Bone marrow (tissue), 2 donors: ENCODE data around the gene EDDM3A.
"Not testable (repeated sequence)": the region's sequence is repeated elsewhere in the genome, so short reads cannot be mapped to it uniquely, and the experiment has no call there.

Experiments used
- DNase-seq, 2 donors: peaks; one replicate each; lab custom pipeline; 2025; lab: John Stamatoyannopoulos, UW

EDDM3A gene

DNA sequence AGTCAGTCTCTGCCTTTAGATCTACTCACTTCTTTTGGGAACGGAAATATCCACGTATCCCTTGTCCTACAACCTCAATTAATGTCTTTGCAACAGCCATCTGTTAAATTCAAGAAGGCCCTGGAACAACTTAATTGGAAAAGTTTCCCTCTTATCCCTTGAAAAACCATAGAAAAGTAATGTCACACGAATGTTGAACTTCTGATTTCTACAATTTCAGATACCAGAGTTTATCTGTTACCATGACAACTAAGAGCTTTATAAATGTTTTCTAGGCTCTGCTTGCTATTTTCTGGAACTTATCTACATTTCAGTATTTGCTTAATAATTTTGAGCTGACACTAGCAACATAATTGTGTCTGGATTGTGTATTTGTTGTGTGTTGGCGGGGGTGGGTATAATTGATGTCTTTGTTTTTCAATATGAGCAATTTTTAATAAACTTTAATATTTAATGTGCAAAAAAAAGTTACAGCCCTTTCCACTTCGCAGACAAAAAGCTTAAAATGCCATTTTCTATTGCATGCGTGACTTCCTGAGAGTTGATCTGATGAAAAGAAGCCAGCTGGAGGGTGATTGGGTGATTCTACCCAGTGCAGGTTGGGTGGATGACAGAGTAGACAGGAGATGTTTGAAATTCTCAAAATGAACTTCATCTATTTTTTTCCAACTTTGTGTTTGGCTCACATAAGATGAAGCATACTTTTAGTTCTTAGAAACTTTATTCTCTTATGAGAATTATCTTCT lies 11.8 kb upstream of the EDDM3A start:
- DNase-seq = no peak

DNA sequence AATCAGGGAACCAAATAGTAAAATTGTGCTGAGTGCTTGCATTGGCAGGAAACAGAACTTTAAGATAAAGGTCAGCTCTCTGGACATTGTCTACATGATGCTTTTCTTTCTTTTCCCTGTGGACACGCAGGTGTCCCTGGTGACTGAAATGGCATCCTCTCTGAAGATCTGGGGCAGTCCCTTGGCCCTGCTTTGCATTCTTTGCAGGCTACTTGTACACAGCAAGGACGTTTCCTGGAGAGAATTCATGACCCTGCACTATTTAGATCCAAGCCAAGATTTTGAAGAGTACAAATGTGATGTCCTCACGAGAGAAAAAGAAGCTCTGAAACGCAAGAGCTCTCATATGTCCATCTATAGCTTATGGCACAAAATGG lies 11.3 kb upstream of the EDDM3A start:
- no peak for DNase-seq

DNA sequence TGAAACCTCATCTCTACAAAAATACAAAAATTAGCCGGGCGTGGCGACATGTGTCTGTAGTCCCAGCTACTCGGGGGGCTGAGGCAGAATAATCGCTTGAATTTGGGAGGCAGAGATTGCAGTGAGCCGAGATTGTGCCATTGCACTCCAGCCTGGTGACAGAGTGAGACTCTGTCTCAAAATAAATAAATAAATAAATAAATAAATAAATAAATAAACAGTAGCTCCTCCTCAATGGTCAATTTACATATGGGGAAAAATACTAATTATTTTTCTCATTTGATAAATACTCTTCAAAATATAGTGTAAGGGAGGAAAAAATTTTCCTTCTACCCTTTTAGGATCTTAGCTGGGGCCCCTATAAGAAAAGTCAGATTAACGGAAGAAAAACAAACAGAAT lies 7.4 kb upstream of the EDDM3A start:
- not testable (repeated sequence) for DNase-seq

DNA sequence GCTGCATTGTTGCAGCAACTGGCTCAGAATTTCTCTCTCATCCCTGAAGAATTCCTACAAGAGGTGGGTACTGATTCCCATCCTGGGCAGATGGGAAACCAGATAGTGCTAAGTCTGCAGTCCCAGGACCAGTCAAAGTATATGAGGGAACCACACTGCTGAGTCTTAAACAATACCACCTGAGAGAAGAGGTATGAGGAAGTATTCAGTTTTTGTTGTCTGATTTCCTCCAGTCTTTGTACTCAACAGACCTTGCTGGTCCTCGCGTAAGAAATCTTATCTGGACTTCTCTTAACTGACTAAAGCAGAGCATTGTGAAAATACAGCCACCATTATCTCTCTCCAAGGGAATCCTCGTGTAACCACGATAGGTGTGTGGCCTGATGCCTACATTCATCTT lies 3.6 kb upstream of the EDDM3A start:
- no peak for DNase-seq

DNA sequence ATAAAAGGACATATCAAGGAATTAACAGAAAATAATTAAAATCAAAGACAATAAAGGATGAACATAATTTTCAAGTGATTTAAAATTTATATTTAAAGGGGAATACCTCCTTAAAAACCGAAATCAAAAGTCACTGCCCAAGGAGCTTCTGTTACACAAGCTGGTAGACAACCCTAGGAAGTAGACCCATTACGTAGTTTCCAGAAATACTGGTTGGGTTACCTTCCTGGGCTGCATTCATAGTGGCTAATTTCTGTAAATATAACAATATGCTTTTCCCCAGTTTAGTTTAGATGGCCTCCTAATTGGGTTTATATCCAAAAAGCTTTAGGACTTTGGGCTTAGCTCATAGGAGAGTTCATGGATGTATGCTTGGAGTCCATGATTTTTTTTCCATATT lies 2.1 kb upstream of the EDDM3A start:
- no peak for DNase-seq

DNA sequence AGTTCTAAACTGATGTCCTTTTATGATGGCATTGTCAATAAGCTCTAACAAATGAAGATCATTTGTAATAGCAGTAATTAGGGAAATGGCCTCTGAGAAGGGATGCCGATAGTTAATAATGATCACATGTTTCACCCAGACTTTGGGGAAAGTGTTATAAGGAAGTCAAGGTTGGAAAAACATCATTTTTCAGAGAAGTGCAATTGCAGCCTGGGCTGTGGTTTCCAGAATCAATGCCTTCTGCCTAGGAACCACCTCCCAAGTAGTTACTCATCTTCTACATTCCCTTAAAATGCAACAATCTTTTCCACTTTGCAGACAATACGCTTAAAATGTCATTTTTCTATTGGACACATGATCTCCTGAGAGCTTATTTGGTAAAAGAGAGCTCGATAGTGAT lies 879 bp downstream of the EDDM3A start:
- no peak for DNase-seq

DNA sequence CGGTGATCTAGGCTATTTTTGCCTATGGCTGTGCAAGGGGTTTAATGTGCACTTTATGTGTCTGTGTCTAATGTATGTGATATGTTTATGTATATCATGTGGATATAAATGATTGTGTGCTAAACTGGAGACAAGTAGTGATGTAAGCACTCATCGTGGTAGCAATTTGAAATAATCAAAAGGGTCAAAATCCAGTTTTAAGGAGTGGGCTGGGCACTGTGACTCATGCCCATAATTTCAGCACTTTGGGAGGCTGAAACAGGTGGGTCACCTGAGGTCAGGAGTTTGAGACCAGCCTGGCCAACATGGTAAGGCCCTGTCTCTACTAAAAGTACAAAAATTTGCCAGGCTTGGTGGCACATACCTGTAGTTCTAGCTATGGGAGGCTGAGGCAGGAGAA lies 2.8 kb downstream of the EDDM3A start:
- DNase-seq = no peak

DNA sequence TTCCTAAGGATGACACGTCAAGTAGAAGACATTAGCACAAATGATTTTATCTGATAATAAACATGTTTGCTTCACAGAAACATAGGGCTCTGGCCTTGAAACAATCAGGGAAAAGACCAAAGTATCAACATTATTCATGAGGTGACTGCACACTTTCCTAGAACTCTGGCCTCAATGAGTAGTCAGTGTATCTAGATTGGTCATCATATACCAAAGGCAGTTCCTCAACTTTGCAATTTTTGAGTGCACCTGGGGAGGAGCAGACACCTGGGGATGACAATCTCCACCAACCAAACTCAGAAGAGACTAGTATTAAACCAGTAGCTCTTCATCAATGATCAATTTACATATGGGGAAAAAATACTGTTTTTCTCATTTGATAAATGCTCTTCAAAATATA lies 4.5 kb downstream of the EDDM3A start:
- no peak for DNase-seq

DNA sequence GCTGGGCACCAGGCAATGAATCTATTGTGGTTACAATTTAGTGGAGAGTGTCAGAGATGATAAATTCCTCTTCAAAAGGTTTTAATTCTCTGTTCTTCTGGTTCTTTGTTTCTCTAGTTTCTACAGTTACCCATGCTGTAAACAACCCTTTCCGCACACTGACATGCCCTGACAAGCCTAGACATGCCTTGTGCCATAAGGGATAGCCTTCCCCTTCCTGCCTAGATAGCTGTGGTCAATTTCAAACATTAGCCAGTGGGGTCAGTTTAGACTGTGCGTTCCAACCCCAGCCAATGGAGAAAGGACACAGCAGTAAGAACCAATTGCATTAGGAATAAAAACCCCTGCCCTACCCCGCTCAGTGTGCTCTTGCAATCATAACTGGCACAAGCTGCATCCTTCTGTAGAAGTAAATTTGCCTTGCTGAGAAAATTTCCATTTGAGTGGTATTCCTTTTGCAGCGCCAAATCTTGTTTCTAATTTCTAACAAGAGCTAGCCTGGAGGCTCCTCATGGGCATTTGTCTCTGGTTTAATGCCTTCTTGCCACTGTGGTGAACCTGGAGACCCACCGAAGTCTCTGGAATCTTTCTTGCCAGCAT lies 6.4 kb downstream of the EDDM3A start:
- no peak for DNase-seq

DNA sequence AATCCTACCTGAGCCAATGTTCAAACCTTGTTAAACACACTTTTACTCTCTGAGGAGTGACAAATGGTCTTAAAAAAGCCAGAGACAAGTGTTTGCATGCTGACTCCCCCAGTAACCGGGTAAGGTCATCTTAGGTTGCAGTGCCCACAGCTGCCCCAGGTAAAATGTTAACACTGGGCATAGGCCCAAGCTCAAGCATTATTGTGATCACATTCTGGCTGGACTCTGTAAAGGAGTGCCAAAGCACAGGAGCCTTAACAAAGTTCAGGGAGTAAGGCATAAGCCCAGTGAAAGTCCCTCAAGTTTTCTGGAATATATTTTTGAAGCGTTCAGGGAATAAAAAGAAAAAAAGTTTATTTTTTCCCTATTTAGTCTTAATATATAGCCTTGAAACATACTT lies 8.6 kb downstream of the EDDM3A start:
- DNase-seq = no peak

DNA sequence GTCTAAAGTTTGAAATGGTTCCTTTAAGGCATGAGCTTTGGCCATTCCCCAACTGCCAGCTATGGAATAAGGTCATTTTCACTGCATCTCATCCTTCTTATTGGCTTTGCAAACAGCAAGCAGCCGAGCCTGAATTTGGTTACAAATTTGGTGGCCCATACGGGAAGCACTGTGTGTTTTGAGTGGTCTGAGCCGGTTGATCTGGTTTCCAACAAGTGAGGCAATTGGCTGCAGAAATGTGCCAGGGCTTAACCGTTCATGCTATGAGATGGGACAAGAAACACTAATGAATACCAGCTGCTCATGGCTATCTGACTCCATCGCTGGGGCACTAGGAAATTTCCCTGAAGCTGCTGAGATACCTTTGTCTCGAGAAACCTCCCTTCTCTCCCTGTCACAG lies 9.3 kb downstream of the EDDM3A start:
- DNase-seq = no peak

DNA sequence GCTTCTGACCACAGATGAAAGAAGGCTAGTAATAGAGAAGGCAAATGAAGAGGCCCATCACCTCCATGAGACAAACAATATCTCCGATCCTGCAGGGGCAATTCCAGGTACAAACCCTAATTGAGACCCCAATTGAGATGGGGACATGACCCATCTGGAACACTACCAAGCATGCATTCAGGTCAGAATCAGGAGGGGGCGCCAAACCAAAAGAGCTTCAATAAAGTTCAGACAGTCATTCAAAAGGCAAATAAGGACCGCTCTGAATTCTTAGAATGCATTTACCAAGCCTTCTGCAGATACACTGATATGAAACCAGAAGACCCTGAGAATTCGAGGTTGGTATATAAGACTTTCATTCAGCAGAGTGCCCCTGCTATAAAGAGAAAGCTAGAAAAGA lies 12.3 kb downstream of the EDDM3A start:
- peak in 1 of 2 donors; percentile 6 for DNase-seq

DNA sequence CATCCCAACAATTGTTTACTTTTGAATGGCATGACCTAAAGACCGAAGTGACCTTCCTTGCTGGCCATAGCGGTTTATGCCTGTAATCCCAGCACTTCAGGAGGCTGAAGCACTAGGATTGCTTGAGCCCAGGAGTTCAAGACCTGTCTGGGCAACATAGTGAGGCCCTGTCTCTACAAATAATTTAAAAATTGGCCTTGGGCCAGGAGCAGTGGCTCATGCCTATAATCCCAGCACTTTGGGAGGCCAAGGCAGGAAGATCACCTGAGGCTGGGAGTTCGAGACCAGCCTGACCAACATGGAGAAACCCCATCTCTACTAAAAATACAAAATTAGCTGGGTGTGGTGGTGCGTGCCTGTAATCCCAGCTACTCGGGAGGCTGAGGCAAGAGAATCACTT lies 13.8 kb downstream of the EDDM3A start:
- not testable (repeated sequence) for DNase-seq

DNA sequence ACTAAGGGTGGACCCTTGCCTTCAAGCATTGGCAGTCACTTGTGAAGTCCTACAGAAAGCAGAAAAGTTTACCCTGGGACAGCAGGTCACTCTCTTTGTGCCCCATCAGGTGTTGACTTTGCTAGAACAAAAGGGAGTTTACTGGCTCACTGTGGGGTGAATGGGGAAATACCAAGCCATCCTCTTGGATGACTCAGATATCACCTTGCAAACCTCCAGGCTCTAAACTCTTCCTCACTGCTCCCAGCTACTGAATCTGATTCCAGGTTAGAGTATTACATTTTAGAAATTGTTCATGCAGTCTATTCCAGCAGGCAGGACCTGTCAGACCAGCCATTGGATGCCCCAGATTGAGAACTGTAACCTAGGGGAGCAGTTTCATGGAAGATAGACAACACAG lies 15.3 kb downstream of the EDDM3A start:
- no peak for DNase-seq

DNA sequence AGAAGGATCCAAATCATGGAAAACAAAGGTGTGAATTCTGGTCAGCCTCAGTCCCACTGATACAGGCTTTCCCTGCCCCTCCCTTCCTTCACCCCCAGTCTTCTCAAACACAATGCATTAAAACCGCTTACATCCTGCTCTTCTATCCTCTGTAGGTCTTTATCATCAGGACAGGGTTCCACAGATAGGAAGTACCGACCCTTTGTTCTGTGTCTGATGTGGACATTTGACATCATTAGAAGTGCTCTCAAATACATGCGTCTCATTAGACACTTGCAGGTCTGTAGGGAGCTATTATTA lies 22.9 kb downstream of the EDDM3A start:
- DNase-seq = no peak

DNA sequence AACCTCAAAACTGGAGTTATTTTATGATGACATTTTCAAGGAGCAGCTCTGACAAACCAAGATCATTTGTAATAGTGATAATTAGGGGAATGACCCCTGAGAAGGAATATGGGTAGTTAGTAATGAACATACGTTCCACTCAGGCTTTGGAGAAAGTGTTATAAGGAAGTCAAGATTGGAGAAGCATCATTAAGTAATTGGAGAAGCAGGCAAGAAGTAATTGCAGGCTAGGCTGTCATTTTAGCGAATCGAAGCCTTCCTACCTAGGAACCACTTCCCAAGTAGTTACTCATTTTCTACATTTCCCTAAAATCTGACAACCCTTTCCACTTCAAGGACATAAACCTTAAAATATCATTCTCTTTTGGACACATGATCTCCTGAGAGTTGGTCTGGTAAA lies 23.7 kb downstream of the EDDM3A start:
- DNase-seq = no peak

DNA sequence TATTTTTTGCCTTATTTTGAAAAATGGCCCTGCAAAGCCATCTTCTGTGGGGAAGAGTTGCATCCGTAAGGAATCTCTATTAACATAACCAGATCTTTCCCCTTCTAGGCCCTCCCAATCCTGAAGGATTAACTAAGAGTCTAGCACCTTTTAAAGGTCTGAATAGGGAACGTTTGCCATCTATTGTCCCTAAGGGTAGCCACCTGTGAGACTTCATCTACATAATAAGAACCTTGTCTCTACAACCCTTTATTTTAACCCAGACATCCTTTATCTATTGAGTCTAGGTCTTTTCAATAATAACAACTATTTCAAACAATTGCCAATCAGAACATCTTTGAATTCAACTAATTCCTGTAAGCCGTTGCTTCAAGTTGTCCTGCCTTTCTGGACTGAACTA lies 27.0 kb downstream of the EDDM3A start:
- no peak for DNase-seq

DNA sequence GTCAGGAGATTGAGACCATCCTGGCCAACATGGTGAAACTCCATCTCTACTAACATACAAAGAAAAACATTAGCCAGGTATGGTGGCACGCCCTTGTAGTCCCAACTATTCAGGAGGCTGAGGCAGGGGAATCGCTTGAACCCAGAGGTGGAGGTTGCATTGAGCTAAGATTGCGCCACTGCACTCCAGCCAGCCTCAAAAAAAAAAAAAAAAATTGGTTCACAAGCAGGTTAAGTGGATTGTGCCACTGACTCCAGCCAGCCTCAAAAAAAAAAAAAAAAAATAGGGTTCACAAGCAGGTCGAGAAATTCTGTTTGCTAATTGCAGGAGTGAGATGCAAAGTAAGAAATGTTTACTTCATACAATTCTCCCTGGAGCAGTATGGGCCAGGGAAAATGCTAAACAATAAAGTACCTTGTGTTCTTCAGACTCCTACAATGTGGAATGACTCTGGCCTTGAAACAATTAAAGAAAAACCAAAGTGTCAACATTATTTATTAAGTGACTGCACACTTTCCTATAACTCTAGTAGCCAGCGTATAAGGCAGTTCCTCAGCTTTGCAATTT lies 28.7 kb downstream of the EDDM3A start:
- DNase-seq = no peak

DNA sequence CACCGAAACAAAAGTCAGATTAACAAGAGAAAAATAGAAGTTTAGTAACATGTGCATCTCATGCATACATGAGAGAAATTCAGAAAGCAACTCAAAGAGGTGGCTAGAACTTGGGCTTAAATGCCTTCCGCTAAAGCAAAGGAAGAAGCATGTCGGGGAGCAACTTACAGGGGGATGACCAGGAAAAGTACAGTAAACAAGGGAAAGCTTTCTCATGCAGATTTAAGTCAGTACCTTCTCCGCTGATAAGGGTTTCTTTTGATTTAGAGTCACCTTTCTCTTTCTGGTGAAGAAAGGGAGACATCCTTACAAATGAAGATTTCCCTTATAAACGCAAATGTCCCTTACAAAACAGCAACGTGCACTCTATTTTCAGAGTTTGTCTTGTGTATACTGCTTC lies 29.4 kb downstream of the EDDM3A start:
- no peak for DNase-seq

DNA sequence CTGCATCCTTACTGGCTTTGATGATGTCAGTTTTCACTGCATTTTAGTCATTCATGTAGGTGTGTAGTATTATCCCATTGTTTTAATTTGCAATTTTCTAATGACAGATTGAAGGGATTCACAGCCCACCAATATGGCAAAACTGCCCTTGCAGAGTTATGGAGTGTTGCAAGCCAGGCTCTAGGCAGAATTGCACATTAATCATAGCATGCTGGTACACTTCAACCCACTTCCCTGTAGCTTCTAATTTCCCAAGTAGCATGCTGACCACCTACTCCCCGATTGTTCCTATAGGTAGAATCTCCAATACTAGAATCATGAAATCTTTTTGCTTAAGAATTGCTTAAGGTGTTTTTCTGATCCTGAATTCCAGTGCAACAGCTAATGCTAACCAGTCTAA lies 30.2 kb downstream of the EDDM3A start:
- DNase-seq = no peak

DNA sequence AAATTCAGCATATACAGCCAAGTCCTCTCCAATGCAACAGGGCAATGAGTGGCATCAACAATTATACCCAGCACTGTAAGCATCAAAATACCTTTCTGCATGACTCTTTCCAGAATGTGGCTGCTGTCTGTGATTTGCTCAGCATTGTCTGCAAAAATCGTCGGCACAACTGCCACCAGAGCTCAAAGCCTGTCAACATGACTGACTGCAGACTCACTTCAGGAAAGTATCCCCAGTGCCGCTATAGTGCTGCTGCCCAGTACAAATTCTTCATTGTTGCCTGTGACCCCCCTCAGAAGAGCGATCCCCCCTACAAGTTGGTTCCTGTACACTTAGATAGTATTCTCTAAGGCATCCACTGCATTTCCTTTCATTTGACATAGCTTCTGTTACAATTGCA lies 36.1 kb downstream of the EDDM3A start:
- no peak for DNase-seq

DNA sequence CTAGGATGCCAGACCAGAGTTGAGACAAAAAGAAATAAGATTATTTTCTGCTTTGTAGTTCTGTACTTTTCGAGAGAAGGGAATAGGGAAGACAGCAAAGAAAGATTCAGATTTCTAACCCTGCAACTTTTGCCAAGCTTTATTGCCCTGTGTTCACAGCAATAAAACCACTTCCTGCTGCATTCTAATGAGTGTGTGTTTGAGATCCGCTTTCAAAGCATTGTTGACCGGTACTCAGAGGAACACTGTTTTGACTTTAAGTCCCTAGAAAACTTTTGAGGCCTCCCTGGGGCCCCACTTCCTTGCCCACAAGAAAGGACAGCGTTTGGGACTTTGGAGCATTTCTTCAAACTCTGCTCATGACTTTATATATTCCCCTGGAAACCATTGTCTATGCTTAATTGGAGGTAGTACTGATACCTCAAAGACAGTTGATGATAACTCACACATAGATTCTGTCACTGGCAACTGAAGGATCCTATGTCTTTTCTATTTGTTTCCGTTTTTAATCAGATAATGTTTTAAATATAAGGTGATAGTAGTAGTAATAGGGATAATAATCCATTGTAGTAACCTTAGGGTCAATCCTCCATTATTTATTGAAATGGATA lies 36.7 kb downstream of the EDDM3A start:
- DNase-seq = peak in 1 of 2 donors; percentile 23

DNA sequence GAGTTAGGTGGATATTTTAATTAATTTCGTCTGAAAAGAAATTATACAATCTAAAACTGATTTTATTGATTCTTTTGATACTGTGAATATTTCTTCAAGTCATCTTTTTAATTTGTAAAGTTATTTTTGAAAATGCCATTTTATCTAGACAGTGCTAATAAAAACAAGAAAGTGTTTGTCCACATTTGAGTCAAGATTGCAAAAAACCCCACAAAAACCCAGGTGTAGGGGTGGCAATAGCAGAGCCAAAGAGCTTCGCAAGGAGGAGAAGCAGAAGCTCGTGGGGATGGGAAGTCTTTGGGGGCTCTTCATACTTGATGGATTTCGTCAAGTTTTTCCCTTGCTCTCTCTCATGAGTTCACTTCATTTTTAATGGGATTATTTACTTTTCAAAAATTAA lies 41.3 kb downstream of the EDDM3A start:
- no peak for DNase-seq
